ENCODE data around the gene RDH14.

Gene RDH14

DNA sequence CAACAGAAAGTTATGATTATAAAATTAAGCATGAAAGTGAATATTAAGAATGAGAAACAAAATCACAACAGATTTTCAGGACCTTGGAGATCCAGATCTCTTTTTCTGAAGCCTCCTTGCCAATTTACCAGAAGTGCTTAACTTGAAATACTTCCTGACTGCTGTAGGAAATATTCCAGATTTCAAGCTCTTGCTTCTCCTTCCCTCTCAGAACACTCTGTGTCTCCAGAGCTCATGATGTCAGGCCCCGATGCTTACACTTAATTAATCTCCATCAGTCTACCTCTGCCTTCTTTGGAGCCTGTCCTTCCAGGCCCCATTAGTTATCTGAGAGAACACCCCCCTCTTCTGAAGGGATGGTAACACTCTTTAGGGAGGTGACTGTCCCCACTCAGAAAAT lies 49.6 kb upstream of the RDH14 start:
- H3K9me3 ChIP-seq (ENCODE audit: control insufficient read depth, insufficient read depth, low read depth, low read length) = no peaks in the 10 kb centered on the region
- H3K27ac ChIP-seq (ENCODE audit: extremely low read depth, low read depth, low read length) = no peak overlapping the region
- POLR2A ChIA-PET = no interaction called here
- H3K4me1 ChIP-seq (ENCODE audit: control insufficient read depth, insufficient read depth, low read length) = peaks cover 6% of the 10 kb centered on the region
- H3K4me3 ChIP-seq (ENCODE audit: low read depth, low read length) = no peak overlapping the region
- no peaks in the 10 kb centered on the region for H3K36me3 ChIP-seq (ENCODE audit: control insufficient read depth in 2 of 2, insufficient read depth in 1 of 2, low read length in 2 of 2)
- CTCF ChIA-PET = interaction anchor here (1.2 kb wide), 1 partner anchor 15 kb away, joined by 3 read pairs; no protein-coding TSS in a partner anchor
- TF ChIP-seq ZNF654 (tag by site-specific recombination; IDR thresholded peaks at IDR 0.05; ENCODE audit: low read depth) = no peak

- Histone ChIP-seq H3K4me3 (ENCODE audit: low read depth, low read length) (no peak overlapping the region), H3K9me3 (ENCODE audit: control insufficient read depth, insufficient read depth, low read depth, low read length) (no peaks in the 10 kb centered on the region), H3K4me1 (ENCODE audit: control insufficient read depth, insufficient read depth, low read length) (no peaks in the 10 kb centered on the region; the same call in 1 of the 2 replicates), H3K36me3 (ENCODE audit: control insufficient read depth in 2 of 2, insufficient read depth in 1 of 2, low read length in 2 of 2) (no peaks in the 10 kb centered on the region), H3K27ac (ENCODE audit: extremely low read depth, low read depth, low read length) (no peak overlapping the region)
- ChIA-PET CTCF (interaction anchor here (0.9 kb wide), 1 partner anchor 18 kb away, joined by 4 read pairs; no protein-coding TSS in a partner anchor), POLR2A (no interaction called here)
- TF ChIP-seq ZNF529 (tag by site-specific recombination; IDR thresholded peaks at IDR 0.05; ENCODE audit: insufficient replicate concordance) = no peak
- no peak for TF ChIP-seq ZNF155 (tag by site-specific recombination; IDR thresholded peaks at IDR 0.05)
- TF ChIP-seq ZNF341 (tag by site-specific recombination; IDR thresholded peaks at IDR 0.05; ENCODE audit: low read depth) = no peak
- no peak for TF ChIP-seq ZFP37 (tag by site-specific recombination; IDR thresholded peaks at IDR 0.05)
- TF ChIP-seq ELK4 (IDR thresholded peaks at IDR 0.05; ENCODE audit: borderline replicate concordance, low read depth, low read length) = no peak
- no peak for TF ChIP-seq ZNF677 (tag by site-specific recombination; IDR thresholded peaks at IDR 0.05)
- no peak for TF ChIP-seq SETDB1 (IDR thresholded peaks at IDR 0.05; ENCODE audit: insufficient read length, low read length)
- no peak for TF ChIP-seq ZNF302 (tag by site-specific recombination; IDR thresholded peaks at IDR 0.05; ENCODE audit: low read depth)
- TF ChIP-seq ZNF560 (tag by site-specific recombination; IDR thresholded peaks at IDR 0.05; ENCODE audit: borderline replicate concordance) = no peak
- no peak for TF ChIP-seq ZFP3 (tag by site-specific recombination; IDR thresholded peaks at IDR 0.05; ENCODE audit: low read depth)
- no peak for TF ChIP-seq REST (tag by site-specific recombination; IDR thresholded peaks at IDR 0.05)
- TF ChIP-seq, protein P1, sequence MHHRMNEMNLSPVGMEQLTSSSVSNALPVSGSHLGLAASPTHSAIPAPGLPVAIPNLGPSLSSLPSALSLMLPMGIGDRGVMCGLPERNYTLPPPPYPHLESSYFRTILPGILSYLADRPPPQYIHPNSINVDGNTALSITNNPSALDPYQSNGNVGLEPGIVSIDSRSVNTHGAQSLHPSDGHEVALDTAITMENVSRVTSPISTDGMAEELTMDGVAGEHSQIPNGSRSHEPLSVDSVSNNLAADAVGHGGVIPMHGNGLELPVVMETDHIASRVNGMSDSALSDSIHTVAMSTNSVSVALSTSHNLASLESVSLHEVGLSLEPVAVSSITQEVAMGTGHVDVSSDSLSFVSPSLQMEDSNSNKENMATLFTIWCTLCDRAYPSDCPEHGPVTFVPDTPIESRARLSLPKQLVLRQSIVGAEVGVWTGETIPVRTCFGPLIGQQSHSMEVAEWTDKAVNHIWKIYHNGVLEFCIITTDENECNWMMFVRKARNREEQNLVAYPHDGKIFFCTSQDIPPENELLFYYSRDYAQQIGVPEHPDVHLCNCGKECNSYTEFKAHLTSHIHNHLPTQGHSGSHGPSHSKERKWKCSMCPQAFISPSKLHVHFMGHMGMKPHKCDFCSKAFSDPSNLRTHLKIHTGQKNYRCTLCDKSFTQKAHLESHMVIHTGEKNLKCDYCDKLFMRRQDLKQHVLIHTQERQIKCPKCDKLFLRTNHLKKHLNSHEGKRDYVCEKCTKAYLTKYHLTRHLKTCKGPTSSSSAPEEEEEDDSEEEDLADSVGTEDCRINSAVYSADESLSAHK (tag by site-specific recombination; IDR thresholded peaks at IDR 0.05) = no peak
- no peak for TF ChIP-seq ZNF830 (tag by site-specific recombination; IDR thresholded peaks at IDR 0.05; ENCODE audit: low read depth)
- TF ChIP-seq ZNF629 (tag by site-specific recombination; IDR thresholded peaks at IDR 0.05) = no peak
Observed at GRCh38 chr2:18605115-18605514, 44.7 kb upstream of the RDH14 start.

GRCh38 chr2:18604531-18604885 lies 44.1 kb upstream of the RDH14 start:
- Histone ChIP-seq H3K36me3 (ENCODE audit: control insufficient read depth in 2 of 2, insufficient read depth in 1 of 2, low read length in 2 of 2) (no peaks in the 10 kb centered on the region), H3K27ac (ENCODE audit: extremely low read depth, low read depth, low read length) (no peak overlapping the region), H3K9me3 (ENCODE audit: control insufficient read depth, insufficient read depth, low read depth, low read length) (no peaks in the 10 kb centered on the region), H3K4me3 (ENCODE audit: low read depth, low read length) (no peak overlapping the region), H3K4me1 (ENCODE audit: control insufficient read depth, insufficient read depth, low read length) (no peaks in the 10 kb centered on the region; the same call in 1 of the 2 replicates)
- ChIA-PET CTCF (interaction anchor here (0.9 kb wide), 1 partner anchor 19 kb away, joined by 4 read pairs; no protein-coding TSS in a partner anchor), POLR2A (no interaction called here)
- TF ChIP-seq KLF7 (tag by site-specific recombination; IDR thresholded peaks at IDR 0.05; ENCODE audit: borderline replicate concordance) (no peak), ZNF600 (tag by site-specific recombination; IDR thresholded peaks at IDR 0.05) (no peak), ZFP41 (tag by site-specific recombination; IDR thresholded peaks at IDR 0.05; ENCODE audit: borderline replicate concordance) (no peak), ZNF654 (tag by site-specific recombination; IDR thresholded peaks at IDR 0.05; ENCODE audit: low read depth) (no peak), ZNF202 (tag by site-specific recombination; IDR thresholded peaks at IDR 0.05; ENCODE audit: borderline replicate concordance) (no peak), ZBTB7A (tag by site-specific recombination; IDR thresholded peaks at IDR 0.05; ENCODE audit: low read depth) (no peak), ZNF324 (tag by site-specific recombination; IDR thresholded peaks at IDR 0.05) (no peak)
- TF ChIP-seq, protein P2, sequence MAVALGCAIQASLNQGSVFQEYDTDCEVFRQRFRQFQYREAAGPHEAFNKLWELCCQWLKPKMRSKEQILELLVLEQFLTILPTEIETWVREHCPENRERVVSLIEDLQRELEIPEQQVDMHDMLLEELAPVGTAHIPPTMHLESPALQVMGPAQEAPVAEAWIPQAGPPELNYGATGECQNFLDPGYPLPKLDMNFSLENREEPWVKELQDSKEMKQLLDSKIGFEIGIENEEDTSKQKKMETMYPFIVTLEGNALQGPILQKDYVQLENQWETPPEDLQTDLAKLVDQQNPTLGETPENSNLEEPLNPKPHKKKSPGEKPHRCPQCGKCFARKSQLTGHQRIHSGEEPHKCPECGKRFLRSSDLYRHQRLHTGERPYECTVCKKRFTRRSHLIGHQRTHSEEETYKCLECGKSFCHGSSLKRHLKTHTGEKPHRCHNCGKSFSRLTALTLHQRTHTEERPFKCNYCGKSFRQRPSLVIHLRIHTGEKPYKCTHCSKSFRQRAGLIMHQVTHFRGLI (tag by site-specific recombination; IDR thresholded peaks at IDR 0.05) = no peak

Data from HEK293 (cell line).